Activated T-cell treated with anti-CD3 and anti-CD28 coated beads, Interleukin-2, amount 50 U/mL, for 48 hours (primary cell): ENCODE data around the gene HSP90AA1.
A peak's percentile ranks its signal among the peaks of the same experiment; 100 is the strongest.
"Not testable (repeated sequence)": the region's sequence is repeated elsewhere in the genome, so short reads cannot be mapped to it uniquely, and the experiment has no call there.

Experiments
- DNase-seq, 2 experiments: peaks; one replicate each; pipeline ENCODE4 v3.0.0-alpha.2; 2020

The HSP90AA1 gene

DNA sequence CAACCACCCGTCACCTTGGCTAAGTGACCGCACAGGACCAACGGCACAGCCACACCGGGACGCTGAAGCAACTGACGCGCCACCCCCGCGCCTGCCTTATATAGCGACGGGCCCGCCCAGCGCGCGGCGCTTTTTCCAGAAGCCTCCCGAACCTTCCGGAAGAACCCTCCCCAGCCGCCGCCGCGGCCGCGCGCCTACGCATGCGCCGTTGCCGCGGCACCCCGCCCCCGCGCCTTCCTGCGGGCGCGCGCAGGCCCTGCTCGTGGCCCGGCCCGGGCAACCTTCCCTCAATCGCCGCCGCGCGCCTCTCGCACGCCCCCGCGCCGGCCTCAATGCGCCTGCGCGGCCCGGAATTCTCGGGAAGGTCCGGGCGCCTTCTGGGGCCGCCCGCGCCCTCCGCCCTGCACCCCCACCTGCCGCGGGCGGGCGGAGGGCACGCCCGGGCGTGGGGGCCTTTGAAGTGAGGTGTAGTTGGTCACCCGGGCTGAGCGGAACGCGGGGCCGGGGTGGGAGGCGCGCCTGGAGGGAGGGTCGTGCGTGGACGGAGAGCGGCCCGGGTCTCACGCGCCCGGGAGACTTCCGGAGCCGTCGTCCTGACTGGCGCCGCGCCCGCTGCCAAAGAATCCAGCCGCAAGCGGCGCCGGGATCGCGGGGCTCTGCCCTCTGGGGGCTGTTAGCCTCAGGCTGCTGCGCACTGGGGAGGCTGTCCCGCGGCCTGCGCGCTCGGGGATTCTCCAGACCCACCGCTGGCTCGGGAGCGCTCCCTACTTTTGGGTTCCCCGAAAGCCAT is at the start of gene HSP90AA1:
Gene HSP90AA1 (minus strand): TSS at position 73 of the 790 bp plus-strand sequence. CDS start 666 bp downstream, outside the sequence.
- DNase-seq = peak; percentile 97 to 98

DNA sequence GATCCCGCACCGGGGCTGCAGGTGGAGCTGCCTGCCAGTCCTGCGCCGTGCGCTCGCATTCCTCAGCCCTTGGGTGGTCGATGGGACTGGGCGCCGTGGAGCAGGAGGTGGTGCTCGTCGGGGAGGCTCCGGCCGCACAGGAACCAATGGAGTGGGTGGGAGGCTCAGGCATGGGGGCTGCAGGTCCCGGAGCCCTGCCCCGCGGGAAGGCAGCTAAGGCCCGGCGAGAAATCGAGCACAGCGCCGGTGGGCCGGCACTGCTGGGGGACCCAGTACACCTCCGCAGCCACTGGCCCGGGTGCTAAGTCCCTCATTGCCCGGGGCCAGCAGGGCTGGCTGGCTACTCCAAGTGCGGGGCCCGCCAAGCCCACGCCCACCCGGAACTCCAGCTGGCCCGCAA is 48.6 kb upstream of the HSP90AA1 start:
- DNase-seq = not testable (repeated sequence)

DNA sequence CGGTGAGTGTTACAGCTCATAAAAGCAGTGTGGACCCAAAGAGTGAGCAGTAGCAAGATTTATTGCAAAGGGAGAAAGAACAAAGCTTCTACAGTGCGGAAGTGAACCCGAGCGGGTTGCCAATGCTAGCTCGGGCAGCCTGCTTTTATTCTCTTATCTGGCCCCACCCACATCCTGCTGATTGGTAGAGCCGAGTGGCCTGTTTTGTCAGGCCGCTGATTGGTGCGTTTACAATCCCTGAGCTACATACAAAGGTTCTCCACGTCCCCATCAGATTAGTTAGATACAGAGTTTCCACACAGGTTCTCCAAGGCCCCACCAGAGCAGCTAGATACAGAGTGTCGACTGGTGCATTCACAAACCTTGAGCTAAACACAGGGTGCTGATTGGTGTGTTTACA is 47.9 kb upstream of the HSP90AA1 start:
- not testable (repeated sequence) for DNase-seq

DNA sequence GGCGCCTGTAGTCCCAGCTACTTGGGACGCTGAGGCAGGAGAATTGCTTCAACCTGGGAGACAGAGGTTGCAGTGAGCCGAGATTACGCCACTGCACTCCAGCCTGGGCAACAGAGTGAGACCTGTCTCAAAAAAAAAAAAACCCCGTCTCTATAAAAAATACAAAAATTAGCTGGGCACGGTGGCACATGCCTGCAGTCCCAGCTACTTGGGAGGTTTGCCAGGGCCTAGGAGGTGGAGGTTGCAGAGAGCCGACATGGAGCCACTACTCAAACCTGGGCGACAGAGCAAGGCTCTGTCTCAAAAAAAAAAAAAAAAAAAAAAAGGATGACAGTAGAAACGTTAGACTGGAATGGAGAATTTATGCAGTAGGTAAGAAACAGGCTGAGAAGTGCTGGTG is 47.2 kb upstream of the HSP90AA1 start:
- DNase-seq = not testable (repeated sequence)

DNA sequence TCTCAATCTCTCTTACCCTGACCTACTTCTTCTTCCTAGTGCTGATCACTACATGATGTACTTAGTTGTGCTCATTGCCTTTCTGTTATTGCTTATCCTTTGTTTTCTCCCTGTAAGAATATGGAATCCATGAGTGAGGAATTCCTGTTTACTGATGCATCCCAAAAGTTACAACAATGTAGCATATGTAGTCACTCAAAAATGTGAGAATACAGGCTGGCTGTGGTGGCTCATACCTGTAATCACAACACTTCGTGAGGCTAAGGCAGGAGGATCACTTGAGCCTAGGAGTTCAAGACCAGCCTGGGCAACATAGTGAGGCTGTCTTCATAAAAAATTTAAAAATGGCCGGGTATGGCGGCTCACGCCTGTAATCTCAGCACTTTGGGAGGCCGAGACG is 44.9 kb upstream of the HSP90AA1 start:
- DNase-seq = no peak

DNA sequence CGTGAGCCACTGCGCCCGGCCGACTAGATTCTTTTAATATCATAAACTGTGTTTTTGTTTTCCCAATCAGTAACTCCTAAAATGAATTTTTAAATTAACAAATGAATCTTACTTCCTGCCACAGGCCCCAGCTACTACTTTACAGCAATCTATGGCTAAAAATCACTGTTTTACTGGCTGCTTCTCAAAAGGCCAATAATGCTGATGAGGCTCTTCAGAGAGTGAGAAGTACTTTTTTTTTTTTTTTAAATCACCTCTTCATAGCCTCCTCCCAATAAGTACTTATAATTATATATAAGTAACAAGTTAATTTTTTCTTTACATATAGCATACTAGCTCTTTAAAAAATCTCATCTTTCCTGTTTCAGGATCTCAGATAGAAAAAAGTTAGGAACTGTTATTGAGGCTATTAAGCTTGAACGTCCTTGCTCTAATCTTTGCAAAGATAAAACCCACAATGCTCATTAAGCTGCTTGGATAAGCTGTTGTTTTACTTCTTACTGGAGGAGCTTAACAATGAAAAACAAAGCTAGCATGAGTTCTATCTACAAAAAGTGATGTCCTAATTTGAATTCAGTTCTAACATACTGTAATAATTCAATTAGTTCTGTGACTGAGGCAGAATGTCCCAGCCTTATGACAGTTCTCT is 40.1 kb upstream of the HSP90AA1 start:
- DNase-seq = no peak

DNA sequence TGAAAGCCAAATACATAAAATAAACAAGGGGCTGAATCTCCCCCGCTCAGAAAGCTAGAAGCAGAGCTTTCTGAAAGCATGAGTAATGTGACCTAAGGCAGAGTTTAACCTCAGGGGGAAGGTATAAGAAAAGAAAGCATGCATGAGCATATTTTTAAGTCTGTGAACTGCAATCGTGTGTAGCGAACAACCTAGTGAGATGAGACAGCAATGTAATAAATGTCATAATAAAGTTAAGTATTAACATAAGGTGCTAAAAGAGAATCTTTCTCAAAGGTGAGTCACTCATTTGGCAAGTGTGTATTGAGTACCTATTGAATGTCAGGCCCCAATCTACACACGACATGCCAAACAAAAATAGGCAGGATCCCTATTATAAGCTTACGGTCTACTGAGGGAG is 38.7 kb upstream of the HSP90AA1 start:
- DNase-seq = no peak

DNA sequence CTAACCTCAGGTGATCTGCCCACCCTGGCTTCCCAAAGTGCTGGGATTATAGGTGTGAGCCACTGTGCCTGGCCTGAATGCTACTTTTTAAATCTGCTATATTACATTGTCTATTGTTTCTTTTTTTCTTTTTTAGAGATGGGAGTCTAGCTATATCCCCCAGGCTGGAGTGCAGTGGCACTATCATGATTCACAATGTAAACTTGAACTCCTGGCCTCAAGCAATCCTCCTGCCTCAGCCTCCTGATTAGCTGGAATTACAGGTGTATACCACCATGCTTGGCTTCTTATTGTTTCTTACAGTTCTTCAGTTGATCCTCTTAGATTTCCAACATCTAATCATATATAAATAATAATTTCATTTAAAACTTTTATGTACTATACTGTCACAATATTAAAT is 37.6 kb upstream of the HSP90AA1 start:
- DNase-seq = no peak

DNA sequence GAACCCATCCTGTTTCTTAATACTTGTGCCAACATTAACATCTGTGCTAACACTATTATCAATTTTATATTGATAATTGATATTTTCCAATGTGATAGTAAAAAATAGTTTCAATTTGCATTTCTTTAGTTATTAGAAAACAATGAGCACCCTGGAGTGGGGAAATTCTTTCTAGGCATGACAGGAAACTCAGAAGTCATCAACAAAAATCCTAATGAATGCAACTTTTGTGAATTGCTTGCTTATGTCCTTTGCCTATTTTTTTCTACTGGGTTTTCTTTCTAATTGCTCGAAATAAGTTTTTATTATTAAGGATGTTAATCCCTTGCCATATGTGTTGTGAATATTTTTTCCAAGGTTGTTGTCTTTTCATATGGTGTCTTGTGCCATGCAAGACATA is 34.7 kb upstream of the HSP90AA1 start:
- DNase-seq = no peak

DNA sequence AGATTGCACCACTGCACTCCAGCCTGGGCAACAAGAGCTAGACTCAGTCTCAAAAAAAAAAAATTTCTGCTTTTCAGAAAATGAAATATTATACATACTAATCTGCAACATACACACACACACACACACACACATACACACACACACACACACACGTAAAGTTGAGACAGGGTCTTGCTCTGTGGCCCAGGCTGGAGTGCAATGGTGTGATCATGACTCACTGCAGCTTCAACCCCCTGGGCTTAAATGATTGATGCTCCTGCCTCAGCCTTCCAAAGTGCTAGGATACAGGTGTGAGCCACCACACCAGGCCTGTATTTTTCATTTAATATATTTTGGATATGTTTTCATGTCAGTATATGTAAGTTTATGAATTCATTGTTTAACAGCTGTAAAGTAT is 34.0 kb upstream of the HSP90AA1 start:
- no peak for DNase-seq

DNA sequence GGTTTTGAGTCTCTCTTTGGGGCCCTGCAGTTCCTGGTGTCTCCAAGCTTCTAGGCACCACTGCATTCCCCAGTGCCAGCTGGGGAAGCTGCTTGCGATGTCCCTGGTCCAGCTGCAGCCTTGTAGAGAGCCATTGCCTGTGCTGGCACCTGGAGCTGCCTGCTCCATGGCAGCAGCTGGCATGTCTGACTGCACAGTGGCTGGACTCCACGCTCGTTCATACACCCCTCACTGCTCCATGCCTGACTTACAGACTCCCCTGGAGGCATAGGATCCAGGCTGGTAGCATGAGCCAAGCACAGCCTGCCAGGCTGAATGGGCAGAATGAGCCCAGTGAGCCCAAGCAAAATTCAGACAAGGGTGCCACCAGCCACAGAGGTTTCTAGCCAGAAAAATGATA is 31.0 kb upstream of the HSP90AA1 start:
- no peak for DNase-seq

DNA sequence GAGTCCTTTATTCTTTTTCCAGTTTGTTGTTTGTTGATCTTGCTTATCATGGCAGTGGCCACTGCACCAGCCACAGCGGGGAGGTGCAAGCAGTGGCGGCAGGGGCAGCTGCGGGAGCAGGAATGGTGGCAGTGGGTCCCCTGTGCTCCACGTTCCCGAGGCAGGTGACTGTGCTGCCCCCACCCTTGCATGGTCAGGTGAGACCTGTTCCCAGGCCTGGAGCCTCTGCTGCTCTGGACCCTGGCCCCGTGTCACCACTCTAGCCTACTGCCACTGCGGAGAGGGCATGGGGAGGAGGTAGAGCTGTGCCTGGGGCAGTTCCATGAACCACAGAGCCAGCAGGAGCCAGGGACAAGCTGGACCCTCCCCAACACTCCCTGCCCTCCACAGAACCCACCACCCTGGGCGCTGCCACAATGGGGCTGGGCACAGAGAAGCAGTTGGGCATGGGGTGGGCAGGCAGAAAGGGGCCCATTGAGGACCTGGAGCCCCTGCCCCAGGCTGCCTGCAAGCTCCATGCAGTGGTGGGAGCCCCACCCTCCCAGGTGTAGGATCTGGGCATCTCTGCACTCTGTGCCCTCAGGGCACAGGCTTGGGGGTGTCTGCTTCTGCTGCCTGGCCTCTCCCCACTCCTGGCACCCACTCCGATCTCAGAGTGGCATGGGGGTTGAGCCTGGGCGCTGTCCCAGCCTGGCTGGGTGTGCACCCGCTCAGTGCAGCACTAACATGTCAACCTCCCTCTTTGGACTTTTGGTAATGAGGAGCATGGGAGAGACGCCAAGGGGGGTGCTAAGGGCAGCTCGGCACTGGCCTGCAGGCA is 29.7 kb upstream of the HSP90AA1 start:
- no peak for DNase-seq

DNA sequence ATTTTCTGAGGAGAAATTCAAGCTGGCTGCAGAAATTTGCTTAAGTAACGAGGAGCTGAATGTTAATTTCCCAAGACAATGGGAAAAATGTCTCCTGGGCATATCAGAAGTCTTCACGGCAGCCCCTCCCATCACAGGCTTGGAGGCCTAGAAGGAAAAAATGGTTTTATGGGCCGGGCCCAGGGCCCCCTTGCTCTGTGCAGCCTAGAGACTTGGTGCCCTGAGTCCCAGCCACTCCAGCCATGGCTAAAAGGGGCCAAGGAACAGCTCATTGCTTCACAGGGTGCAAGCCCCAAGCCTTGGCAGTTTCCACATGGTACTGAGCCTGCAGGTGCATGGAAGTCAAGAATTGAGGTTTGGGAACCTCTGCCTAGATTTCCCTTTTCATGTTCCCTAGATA is 24.3 kb upstream of the HSP90AA1 start:
- DNase-seq = no peak

DNA sequence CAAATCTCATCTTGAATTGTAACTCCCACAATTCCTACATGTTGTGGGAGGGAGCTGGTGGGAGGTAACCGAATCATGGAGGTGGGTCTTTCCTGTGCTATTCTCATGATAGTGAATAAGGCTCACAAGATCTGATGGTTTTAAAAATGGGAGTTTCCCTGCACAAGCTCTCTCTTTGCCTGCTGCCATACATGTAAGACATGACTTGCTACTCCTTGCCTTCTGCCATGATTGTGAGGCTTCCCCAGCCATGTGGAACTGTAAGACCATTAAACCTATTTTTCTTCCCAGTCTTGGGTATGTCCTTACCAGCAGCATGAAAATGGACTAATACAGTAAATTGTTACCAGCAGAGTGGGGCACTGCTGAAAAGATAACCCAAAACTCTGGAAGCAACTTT is 22.5 kb upstream of the HSP90AA1 start:
- DNase-seq = not testable (repeated sequence)

DNA sequence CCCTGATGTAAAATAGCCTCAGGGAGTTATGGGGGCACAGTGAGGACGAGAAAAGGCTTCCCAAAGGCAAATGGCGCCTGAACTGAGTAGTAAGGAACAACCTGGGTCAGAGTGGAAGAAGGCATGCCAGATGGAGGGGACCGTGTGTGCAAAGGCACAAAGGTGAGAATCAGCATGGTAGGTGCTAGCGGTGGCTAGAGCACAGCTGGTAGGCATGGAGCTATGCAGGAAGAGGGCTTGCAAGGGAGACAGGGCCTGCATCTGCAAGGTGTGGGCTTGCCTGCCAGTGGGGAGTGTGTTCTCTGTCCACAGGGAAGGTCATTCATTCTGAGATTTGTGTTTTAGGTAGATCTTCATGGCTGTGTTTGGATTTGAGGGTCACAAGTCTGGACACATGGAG is 18.5 kb upstream of the HSP90AA1 start:
- no peak for DNase-seq

DNA sequence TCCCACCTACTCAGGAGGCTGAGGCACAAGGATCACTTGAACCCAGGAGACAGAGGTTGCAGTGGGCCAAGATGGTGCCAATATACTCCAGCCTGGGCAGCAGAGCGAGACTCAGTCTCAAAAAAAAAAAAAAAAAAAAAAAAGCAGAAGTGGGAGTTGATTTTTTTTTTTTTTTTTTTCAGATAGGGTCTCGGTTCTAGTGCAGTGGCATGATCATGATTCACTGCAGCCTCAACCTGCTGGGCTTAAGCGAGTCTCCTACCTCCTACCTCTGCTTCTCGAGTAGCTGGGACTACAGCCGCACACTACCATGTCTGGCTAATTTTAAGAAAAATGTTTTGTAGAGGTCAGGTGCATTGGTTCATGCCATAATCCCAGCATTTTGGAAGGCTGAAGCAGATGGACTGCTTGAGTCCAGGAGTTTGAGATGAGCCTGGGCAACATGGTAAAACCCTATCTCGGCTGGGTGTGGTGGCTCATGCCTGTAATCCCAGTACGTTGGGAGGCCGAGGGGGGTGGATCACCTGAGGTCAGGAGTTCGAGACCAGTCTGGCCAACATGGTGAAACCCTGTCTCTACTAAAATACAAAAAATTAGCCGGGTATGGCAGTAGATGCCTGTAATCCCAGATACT is 16.3 kb upstream of the HSP90AA1 start:
- DNase-seq = no peak

DNA sequence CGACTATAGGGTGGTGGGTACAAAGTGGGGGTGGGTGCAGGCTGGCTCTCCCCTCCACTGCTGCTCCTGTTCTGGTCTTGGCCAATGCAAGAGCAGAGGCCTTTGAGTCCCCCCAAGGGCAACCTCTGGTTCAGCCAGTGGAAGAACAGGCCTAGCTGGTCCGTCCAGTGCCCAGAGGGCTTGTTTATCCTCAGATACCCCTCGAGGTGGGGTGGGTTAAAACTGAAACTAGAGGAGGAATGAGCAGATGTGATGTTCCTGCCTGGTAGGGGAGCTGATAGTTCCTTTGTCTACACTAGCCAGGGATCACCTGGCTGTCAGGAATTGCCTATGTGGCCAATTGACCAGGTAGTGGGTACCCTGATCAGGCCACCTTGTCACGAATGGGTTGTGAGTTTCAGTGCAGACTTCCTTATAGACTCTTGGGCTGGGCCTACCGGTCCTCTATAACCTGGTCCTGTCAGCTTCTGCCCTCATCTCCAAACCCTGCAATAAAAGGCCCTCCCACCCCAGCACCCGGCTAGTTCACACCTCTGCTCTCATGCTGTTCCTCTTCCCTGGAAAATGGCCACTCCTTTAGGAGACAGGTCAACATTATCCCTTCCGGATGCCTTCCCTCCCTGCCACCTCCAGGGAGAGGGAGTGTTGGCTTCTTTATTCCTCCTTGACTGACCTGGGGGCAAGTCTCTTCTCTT is 10.7 kb upstream of the HSP90AA1 start:
- no peak for DNase-seq

DNA sequence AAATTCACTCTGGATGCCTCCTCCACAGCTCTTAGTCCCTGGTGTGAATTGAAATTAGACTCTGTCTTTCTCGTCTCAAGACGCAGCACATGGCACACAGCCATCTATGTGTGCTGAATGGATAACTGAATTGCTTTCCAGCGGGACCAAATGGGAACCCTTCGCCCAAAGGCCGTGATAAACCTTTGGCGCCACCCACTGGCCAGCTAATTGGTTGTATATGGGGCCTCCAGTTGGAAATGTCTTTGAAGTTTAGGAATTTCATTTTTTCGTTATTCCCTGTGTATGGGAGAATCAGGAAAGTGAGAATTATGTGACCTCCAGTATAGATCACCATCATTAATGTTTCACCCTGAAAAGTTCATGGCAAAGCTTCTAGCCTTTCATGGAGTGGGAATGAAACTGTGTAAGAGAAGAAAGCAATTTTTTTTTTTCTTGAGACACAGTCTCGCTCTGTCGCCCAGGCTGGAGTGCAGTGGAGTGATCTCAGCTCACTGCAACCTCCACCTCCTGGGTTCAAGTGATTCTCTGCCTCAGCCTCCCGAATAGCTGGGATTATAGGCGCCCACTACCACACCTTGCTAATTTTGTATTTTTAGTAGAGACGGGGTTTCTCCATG is 9.8 kb upstream of the HSP90AA1 start:
- DNase-seq = peak; percentile 82 to 83

DNA sequence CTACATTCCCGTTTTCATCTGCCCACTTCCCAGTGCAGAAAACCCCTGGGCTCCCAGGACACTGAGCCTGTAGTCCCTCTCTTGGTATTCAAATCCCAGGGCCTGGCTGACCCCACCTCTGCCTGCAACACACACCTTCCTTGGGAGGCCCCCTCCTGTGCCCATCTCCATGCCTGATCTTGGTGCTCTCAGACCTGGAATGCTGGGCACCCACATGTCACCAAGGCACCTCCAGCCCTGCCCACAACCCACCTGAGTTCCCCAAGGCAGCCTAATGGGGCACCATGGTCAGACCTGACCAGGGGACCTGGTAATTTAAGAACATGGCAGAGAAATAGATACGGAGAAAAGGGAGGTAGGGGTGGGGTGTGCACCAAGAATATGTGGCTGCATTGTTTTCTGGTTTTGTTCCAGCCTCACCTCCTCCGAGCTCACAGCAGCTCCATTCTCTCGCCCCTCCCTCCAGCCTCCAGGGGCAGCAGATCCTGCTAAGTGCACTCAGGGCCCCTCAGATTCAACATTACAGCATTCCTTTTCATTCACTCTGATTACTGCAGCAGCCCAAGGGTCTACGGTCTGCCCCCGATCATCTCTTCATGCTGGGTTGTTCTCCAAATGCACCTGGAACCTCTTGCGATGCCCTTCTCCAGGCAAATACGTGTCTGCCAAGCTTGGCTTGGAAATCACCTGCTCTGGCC is 9.2 kb upstream of the HSP90AA1 start:
- peak in 1 of 2 experiments; percentile 31 for DNase-seq

DNA sequence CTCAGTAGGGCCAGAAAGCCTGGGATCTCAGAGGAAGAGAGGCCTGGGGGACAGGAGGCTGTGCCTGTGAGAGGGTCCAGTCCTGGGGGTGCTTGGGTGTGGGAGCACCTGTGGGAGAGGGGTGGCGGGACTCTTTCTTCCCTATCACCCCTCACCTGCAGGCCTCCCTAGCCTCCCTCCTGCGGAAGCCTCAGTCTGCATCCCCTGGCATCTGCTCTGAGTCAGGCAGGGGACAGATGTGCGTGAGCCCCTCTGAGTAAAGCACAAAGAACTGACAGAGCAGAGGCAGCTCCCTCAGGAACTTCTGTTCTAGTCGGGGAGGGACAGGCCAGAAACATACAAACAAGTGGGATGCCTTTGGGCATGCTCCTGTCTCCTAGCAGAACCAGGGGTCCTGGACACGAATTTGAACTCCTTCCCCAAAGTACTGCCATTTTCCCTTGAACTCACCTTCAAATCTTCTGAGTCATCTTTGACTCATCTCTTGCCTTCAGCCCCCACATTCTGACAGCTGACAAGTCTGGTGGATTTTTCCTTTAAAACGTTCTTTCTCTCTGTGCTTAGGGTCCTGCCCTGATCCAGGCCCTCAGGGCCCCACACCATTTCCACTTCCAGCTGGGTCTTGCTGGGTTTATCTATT is 8.5 kb upstream of the HSP90AA1 start:
- DNase-seq = peak; percentile 32 to 49

DNA sequence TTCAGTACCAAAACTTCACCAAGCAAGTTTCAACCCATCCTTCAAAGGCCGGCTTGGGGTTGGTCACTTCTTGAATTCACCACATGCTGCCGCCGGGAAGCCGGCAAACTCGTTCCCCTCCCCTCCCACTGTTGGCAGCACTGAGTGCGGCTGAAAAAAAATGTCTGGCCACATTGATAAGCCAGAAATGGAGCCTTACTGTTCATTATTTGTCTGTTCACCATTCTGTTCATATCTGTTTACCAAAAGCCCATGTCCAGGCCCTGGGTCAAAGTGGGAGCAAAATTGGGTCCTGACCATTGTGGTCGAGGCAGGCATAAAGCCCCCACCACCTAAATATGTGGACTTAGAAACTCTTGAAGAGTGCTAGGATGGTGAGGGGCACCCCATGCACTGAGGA is 7.3 kb upstream of the HSP90AA1 start:
- DNase-seq = no peak
